Naive B cell (primary cell): ENCODE data around the gene CELF4. TPM values are rescaled to one million over a fixed set of nuclear protein-coding genes. Genes with fewer than 3 reads are reported as not detected.

Source experiments
- ATAC-seq, 2 donors: fragments of 150-1000 bp; cut with Tn5 transposase; 2 replicates each; pipeline ENCODE4 v1.10.0; 2021; ENCODE audit warnings: low read depth in 2 of 2, mild to moderate bottlenecking in 2 of 2, moderate library complexity in 2 of 2
- DNase-seq: peaks from one replicate; pipeline ENCODE4 v3.0.0; 2022
- H3K27ac Mint-ChIP-seq, 6 donors: one replicate each; pipeline ENCODE4 v1.8.0; 2020 to 2022; ENCODE audit warnings: mild to moderate bottlenecking in 6 of 6, mixed read lengths in 6 of 6, moderate library complexity in 5 of 6, inconsistent platforms in 2 of 6
- H3K27me3 Mint-ChIP-seq, 3 donors: one replicate each; pipeline ENCODE4 v1.8.0; 2021 to 2022; ENCODE audit warnings: mixed read lengths in 3 of 3, mild to moderate bottlenecking in 1 of 3
- H3K36me3 Mint-ChIP-seq, 2 donors: one replicate each; pipeline ENCODE4 v1.8.0; 2020 to 2022; ENCODE audit warnings: mixed read lengths in 2 of 2, inconsistent platforms in 1 of 2, mild to moderate bottlenecking in 1 of 2
- H3K4me1 Mint-ChIP-seq, 3 donors: one replicate each; pipeline ENCODE4 v1.8.0; 2020 to 2022; ENCODE audit warnings: mixed read lengths in 3 of 3, inconsistent platforms in 1 of 3, mild to moderate bottlenecking in 1 of 3, moderate library complexity in 1 of 3
- H3K4me3 Mint-ChIP-seq, 8 donors: one replicate each; pipeline ENCODE4 v1.8.0; 2020 to 2022; ENCODE audit warnings: mild to moderate bottlenecking in 8 of 8, mixed read lengths in 8 of 8, moderate library complexity in 8 of 8, inconsistent platforms in 2 of 8
- H3K9me3 Mint-ChIP-seq, 7 donors: one replicate each; pipeline ENCODE4 v1.8.0; 2020 to 2022; ENCODE audit warnings: mixed read lengths in 7 of 7, mild to moderate bottlenecking in 5 of 7, inconsistent platforms in 2 of 7, moderate library complexity in 1 of 7
- polyA plus RNA-seq, 6 donors: library from polyadenylated mRNA; unstranded; fragments of 300-500 nt; fragmentation: Illumina TruSeq; gene quantifications; one replicate each; pipeline ENCODE4 v1.2.3, GENCODE V29; 2021; ENCODE audit warnings: low read depth in 6 of 6

Gene CELF4
- polyA plus RNA-seq, 6 donors from 2014 or later: 0.21 to 0.34 (median 0.24) TPM; not detected in 1

DNA sequence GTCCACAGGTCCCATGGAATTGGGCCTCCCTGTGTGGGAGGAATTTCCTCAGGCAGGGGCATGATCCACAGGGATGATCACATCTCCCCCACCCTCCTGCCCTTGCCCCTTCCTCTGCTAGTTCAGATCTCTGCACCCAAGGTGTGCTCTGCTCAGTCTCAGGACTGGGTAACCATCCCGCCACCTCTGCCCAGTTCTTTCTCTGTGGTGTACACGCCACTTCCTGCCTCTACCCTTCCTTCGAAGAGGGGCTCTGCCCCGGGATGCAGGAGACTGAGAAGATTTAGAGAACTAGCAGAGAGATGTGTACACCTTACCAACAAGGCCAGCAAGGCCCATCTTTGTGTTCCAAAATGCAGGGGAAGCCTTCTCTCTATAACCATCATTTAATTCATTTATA is 160.4 kb downstream of the CELF4 start:
- peaks cover 0 to 3% (median 0%) of the 10 kb centered on the region in 7 donors for H3K9me3 Mint-ChIP-seq

DNA sequence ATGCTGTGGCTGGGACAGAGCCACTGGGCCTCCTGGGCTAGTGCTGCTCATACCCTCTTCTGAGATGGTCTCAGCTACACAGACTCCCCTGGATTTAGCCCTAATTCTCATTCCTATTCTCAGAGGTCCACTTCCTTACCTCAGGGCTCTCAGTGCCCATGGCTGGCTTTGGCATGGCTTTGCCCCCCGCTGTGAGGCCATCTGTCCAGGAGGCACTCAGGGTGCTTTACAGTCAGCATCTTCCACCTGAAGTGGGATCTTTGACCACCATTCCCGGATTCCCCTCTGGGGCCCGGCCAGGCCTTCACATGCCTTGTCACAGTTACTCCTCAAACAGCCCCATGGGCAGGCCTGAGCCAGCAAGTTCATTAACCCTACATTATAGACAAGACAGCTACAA is 161.8 kb downstream of the CELF4 start:
- no peak overlapping the region for H3K27ac Mint-ChIP-seq
- H3K4me1 Mint-ChIP-seq: peaks cover 0 to 3% (median 0%) of the 10 kb centered on the region in 3 donors
- no peak for ATAC-seq

More for the DNA sequence above, 160.4 kb downstream of the CELF4 start:
- no peak overlapping the region for H3K4me3 Mint-ChIP-seq
- H3K27me3 Mint-ChIP-seq: no peaks in the 10 kb centered on the region
- H3K4me1 Mint-ChIP-seq: peaks cover 0 to 3% (median 0%) of the 10 kb centered on the region in 3 donors
- ATAC-seq: no peak
- no peaks in the 10 kb centered on the region for H3K36me3 Mint-ChIP-seq
- no peak for DNase-seq
- no peak overlapping the region for H3K27ac Mint-ChIP-seq

DNA sequence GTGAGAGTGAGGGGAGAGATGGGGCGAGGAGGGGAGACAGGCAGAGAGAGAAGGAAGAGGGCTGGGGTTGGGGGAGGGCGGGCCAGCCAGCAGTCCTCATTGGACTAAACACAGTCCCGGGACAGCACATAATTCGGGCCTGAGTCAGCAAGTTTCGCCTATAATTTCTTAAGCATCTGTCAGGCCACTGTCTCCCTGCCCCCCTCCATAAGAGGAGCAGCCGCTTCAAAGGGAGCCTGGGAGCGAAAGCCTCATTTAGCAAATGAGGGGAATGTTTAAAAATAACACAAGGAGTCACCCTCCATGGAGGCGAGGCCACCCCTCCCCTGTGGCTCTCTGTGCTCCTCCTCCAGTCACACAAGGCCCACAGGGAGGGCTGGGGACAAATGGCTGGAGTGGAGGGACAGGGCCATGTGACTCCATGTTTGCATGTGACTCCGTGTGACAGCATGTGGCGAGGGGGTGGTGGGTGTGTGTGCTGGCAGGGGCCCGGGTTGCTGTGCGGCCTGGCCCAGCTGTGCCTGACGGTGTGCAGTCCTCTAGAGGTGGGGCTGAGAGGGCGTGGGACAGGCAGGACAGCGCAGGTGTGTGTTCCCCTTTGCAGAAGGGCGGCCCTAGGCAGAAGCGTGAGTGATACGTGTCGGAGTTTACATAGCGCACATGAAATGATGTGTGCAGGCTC is 162.4 kb downstream of the CELF4 start:
- no peaks in the 10 kb centered on the region for H3K27me3 Mint-ChIP-seq
- peaks cover 0 to 2% (median 0%) of the 10 kb centered on the region in 7 donors for H3K9me3 Mint-ChIP-seq
- H3K27ac Mint-ChIP-seq: no peak overlapping the region
- no peak overlapping the region for H3K4me3 Mint-ChIP-seq
- ATAC-seq: no peak
- DNase-seq: no peak
- H3K36me3 Mint-ChIP-seq: no peaks in the 10 kb centered on the region
- H3K4me1 Mint-ChIP-seq: peaks cover 0 to 3% (median 0%) of the 10 kb centered on the region in 3 donors

More for the DNA sequence above, 161.8 kb downstream of the CELF4 start:
- DNase-seq: no peak
- H3K36me3 Mint-ChIP-seq: no peaks in the 10 kb centered on the region
- no peaks in the 10 kb centered on the region for H3K27me3 Mint-ChIP-seq
- H3K4me3 Mint-ChIP-seq: no peak overlapping the region
- peaks cover 0 to 2% (median 0%) of the 10 kb centered on the region in 7 donors for H3K9me3 Mint-ChIP-seq

DNA sequence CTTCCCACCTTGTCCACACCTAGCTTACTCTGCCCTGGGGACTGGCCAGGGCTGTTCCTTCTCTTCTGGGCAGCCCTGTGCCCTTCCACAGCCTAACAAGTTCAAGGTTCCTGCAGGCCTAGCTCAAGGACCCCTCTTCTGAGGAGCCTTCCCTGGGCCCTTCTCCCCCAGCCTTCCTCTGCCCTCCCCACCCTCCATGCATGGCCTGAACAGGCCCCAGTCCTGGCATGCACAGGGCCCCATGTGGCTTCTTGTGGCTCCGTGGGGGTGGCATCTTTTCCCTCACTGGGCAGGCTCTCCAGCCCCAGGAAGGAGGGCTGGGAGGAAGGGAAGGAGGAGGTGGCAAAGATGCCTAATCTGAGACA is 162.9 kb downstream of the CELF4 start:
- Mint-ChIP-seq H3K27me3 (no peaks in the 10 kb centered on the region), H3K27ac (no peak overlapping the region), H3K36me3 (no peaks in the 10 kb centered on the region), H3K9me3 (peaks cover 0 to 2% (median 0%) of the 10 kb centered on the region in 7 donors), H3K4me1 (peaks cover 0 to 3% (median 0%) of the 10 kb centered on the region in 3 donors), H3K4me3 (no peak overlapping the region)
- ATAC-seq (no peak), DNase-seq (no peak)

DNA sequence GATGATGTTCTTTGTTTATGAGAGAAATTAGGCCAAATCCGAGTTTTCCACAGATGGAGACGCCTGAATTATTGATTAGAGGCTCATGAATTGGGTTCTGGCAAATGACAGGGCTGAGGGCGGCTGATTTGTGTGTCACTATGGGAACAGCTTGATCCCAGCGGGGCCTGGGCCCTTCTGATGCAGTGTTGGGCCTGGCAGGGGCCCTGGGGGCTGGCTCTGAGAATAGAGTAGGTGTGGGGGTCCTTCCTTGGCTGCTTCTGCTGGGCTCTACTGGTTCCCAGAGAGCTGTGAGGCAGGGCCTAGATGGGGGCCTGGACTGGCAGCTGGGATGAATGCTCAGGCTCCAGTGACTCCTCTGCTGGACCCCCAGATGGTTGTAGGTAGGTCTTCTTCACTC is 164.8 kb downstream of the CELF4 start:
- no peak overlapping the region for H3K27ac Mint-ChIP-seq
- peaks cover 4 to 5% (median 4%) of the 10 kb centered on the region in 3 donors for H3K27me3 Mint-ChIP-seq
- no peak for DNase-seq
- H3K9me3 Mint-ChIP-seq: peaks cover 0 to 2% (median 0%) of the 10 kb centered on the region in 7 donors
- H3K4me1 Mint-ChIP-seq: peaks cover 0 to 3% (median 0%) of the 10 kb centered on the region in 3 donors
- no peaks in the 10 kb centered on the region for H3K36me3 Mint-ChIP-seq
- H3K4me3 Mint-ChIP-seq: no peak overlapping the region
- ATAC-seq: no peak

DNA sequence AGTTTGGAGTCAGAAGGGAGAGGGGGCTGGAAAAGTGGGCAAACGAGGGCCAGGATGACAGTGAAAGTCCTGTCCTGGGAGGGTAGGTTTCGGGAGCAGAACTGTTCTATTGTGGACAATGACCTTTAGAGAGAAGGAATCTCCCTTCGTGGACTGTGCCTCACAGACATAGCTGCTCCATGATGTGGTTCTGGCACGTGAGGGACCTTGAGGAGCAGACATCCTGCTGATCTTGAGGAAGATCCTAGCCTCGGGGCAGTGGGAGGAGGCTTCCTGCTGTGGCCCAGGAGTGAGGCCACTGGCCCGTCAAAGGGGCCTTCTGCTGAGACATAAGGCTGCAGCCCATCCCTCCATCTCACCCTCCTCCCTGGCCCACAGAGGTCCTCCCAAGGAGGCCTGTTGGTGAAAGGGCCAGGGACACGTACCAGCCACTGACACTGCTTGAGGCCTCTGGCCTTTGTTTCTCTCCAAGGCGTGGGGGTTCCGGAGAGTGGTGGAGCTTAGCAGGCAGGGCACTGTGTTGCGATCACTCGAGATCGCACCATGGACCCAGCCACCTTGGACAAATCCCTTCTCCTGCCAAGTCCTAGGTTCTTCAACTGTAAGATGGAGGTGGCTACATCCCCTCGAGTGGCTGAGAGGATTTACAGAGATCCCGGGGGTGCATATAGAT is 167.2 kb downstream of the CELF4 start:
- Mint-ChIP-seq H3K27me3 (peaks cover 6 to 20% (median 19%) of the 10 kb centered on the region in 3 donors), H3K36me3 (no peaks in the 10 kb centered on the region), H3K9me3 (peaks cover 0 to 2% (median 0%) of the 10 kb centered on the region in 7 donors), H3K4me3 (no peak overlapping the region), H3K4me1 (peaks cover 0 to 7% (median 4%) of the 10 kb centered on the region in 3 donors), H3K27ac (no peak overlapping the region)
- ATAC-seq (no peak), DNase-seq (no peak)

DNA sequence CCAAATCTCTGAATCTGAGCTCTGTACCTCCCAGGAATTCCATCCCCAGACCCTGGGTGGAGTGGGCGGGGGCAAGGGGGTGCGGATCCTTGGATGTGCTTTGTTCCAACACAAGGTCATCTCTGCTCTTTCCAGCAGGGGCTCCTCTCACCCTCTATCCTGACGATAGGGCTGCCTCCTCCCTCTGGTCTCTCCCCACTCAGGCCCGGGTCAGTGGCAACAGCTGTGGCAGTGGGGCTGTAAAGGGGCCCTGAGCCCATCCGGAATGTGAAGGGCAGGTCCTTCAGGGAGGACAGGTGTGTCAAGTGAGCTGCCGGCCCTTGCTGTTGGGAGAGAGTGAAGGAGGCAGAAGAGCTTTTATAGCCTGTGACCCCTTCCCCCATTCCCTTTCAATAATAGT is 167.8 kb downstream of the CELF4 start:
- Mint-ChIP-seq H3K4me3 (no peak overlapping the region), H3K27me3 (peaks cover 9 to 25% (median 25%) of the 10 kb centered on the region in 3 donors), H3K27ac (no peak overlapping the region), H3K4me1 (peaks cover 0 to 13% (median 4%) of the 10 kb centered on the region in 3 donors), H3K9me3 (peaks cover 0 to 2% (median 0%) of the 10 kb centered on the region in 7 donors), H3K36me3 (no peaks in the 10 kb centered on the region)
- no peak for DNase-seq
- no peak for ATAC-seq

DNA sequence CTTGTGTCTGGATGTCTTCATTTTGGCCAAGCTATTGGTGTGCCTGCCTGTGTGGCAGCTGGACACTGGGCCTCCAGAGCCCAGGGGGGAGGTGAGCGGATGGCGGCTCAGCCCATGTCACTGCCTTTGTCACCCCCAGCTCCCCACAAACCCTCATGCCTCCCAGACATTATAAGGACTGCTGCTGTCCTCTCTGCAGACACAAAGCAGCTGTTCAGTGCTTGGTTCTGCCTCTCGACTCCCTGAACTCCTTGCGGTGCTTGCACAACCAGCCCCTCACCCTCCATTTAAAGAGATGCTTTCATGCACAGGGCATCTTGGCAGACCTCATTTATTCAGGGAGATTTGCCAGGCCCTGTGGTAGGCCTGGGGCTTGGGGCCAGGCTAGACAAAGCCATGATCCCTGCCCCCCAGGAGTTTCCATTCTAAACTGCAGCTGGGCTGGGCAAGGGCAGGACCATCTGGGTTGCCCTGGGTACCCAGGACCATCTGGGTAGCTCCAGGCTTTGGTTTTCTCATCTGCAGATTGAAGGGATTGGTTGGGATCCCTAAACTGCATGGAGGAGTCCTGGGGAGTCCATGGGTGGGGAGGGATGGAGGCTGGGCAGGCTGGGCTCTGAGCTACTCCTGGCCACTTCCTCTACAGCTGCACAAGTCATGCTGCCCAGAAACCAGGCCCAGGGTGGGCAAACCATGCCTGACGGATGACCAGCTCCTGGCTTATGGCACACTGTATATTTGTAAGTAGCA is 168.5 kb downstream of the CELF4 start:
- Mint-ChIP-seq H3K9me3 (peaks cover 0 to 2% (median 0%) of the 10 kb centered on the region in 7 donors), H3K4me1 (peaks cover 0 to 17% (median 4%) of the 10 kb centered on the region in 3 donors)

DNA sequence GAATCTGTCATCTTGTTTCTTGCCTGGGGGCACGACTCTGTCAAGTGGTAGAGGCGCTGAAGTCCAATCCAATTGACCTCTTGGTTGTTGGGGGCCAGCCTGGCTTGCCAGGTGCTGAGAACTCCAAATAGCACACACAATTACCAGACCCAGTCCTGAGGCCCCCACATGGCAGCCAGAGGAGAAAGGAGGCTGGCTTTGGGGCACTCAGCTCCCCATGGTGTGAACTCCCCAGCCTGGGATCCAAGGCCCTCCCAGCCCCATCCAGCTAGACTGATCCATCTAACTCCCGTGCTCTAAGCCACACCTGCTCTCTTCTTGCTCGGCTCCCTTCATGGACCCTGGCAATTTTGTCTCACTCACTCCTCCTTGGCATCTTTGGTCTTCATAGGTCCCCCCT is 170.0 kb downstream of the CELF4 start:
- ATAC-seq (no peak), DNase-seq (no peak)
- H3K36me3 Mint-ChIP-seq: no peaks in the 10 kb centered on the region
- peaks cover 17 to 39% (median 29%) of the 10 kb centered on the region in 3 donors for H3K27me3 Mint-ChIP-seq
- H3K4me1 Mint-ChIP-seq: peaks cover 0 to 17% (median 4%) of the 10 kb centered on the region in 3 donors
- H3K9me3 Mint-ChIP-seq: peaks cover 0 to 2% (median 0%) of the 10 kb centered on the region in 7 donors
- no peak overlapping the region for H3K4me3 Mint-ChIP-seq
- no peak overlapping the region for H3K27ac Mint-ChIP-seq

More for the DNA sequence above, 168.5 kb downstream of the CELF4 start:
- H3K4me3 Mint-ChIP-seq: no peak overlapping the region
- DNase-seq (no peak), ATAC-seq (no peak)
- H3K27ac Mint-ChIP-seq: no peak overlapping the region
- no peaks in the 10 kb centered on the region for H3K36me3 Mint-ChIP-seq
- peaks cover 13 to 31% (median 29%) of the 10 kb centered on the region in 3 donors for H3K27me3 Mint-ChIP-seq

DNA sequence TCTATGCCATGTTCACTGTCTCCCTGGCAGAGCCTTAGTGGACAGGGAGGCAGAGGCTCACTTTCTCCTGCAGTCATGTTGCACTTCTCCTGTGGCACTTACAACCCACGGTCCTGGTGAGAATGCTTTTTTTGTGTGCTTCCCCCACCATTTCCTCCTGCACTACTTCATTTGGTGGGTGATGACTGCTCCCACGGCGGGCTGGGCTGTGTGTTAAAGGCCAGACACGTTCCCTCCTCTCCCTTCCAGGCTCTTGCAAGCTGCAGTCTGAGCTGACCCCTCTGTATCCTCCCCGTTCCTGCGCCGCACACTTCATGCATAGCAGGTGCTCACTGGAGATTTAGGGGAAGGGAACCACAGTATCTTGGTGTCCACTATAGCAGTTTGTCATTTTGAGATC is 170.5 kb downstream of the CELF4 start:
- H3K27ac Mint-ChIP-seq: no peak overlapping the region
- H3K4me1 Mint-ChIP-seq: peaks cover 0 to 17% (median 4%) of the 10 kb centered on the region in 3 donors
- H3K4me3 Mint-ChIP-seq: peak overlapping the region in 3 of 8 donors; percentile 4 to 57 (median 45)
- H3K36me3 Mint-ChIP-seq: no peaks in the 10 kb centered on the region
- peaks cover 0 to 2% (median 0%) of the 10 kb centered on the region in 7 donors for H3K9me3 Mint-ChIP-seq
- H3K27me3 Mint-ChIP-seq: peaks cover 17 to 39% (median 29%) of the 10 kb centered on the region in 3 donors
- ATAC-seq (no peak), DNase-seq (no peak)

DNA sequence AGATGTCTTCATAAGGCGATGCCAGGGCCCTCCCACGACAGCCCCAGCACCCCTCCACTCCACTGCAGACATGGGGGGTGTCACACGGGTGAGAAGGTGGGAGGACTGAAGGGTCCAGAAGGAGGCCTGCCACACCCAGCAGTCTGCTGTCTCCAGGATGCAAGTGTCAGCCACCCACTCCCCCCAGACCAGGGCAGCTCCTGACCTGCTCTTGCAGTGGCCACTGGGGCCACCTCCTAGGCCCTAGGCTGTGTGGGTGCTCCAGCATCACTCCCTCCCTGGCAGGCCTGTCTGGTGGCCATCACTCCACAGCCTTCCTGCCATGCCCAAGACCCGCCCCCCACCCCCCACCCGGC is 171.0 kb downstream of the CELF4 start:
- Mint-ChIP-seq H3K4me1 (peaks cover 0 to 17% (median 4%) of the 10 kb centered on the region in 3 donors), H3K36me3 (no peaks in the 10 kb centered on the region), H3K27me3 (peaks cover 17 to 40% (median 29%) of the 10 kb centered on the region in 3 donors), H3K4me3 (peak overlapping the region in 2 of 8 donors; percentile 4 to 9), H3K27ac (no peak overlapping the region), H3K9me3 (peaks cover 0 to 2% (median 0%) of the 10 kb centered on the region in 7 donors)
- ATAC-seq (no peak), DNase-seq (no peak)

DNA sequence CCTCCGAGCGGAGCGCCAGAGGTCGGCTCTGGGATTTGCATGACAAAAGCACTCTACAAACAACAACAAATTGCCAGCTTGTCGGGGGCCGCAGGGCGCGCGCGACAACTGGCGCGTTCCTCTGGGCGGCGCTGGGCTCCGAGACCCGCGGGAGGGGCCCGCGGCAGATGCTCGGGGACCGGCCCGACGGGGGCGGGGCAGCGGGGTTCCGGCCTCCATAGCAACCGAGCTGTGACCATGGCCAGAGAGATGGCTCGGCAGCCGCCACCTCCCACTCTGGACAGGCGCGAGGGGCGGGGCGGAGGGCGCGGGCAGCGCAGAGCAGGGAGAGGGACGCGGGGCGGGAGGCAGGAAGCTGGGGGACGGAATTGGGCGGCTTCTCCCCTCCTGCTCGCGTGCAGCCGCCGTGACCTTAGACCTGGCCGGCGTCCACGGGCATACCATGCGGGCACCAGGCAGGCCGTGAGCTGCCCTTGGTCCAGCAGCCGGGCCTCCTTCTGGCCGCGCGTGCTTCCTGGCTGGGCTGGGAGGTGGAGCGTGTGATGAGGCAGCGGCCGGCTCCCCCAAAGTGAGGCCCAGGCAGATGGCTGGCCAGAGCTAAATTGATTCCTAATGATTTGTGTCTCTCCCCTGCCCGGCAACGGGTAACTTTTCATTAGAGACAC is 171.5 kb downstream of the CELF4 start:
- no peak for ATAC-seq
- Mint-ChIP-seq H3K27ac (no peak overlapping the region), H3K9me3 (peaks cover 0 to 2% (median 0%) of the 10 kb centered on the region in 7 donors), H3K36me3 (no peaks in the 10 kb centered on the region), H3K27me3 (peaks cover 21 to 45% (median 29%) of the 10 kb centered on the region in 3 donors), H3K4me3 (peak overlapping the region in 2 of 8 donors; percentile 4 to 9), H3K4me1 (peaks cover 0 to 17% (median 4%) of the 10 kb centered on the region in 3 donors)
- no peak for DNase-seq
